Superior temporal gyrus (tissue), 1 donor: ENCODE results near the gene SNX30.
A peak's percentile ranks its signal among the peaks of the same experiment; 100 is the strongest.

ENCODE experiments used
- DNase-seq: peaks from one replicate; pipeline ENCODE4 v3.0.0-alpha.2; 2016; ENCODE audit errors: extremely low spot score

Gene SNX30

GRCh38 chr9:112885324-112885723 is 134.8 kb downstream of the SNX30 start:
- DNase-seq, result no peak

- DNase-seq, result no peak
Observed at GRCh38 chr9:112886351-112886750, 135.8 kb downstream of the SNX30 start.

- no peak for DNase-seq
Observed at GRCh38 chr9:112887381-112887780, 136.8 kb downstream of the SNX30 start.

GRCh38 chr9:112890106-112891081 is 139.8 kb downstream of the SNX30 start, which contains the start of gene SLC46A2:
Gene SLC46A2 (minus strand): TSS chr9:112890876. CDS start chr9:112890681, 195 bp downstream.
- DNase-seq, result no peak

GRCh38 chr9:112891521-112891920 is 141.0 kb downstream of the SNX30 start:
- no peak for DNase-seq

- no peak for DNase-seq
Observed at GRCh38 chr9:112892981-112893380, 142.4 kb downstream of the SNX30 start.

DNA sequence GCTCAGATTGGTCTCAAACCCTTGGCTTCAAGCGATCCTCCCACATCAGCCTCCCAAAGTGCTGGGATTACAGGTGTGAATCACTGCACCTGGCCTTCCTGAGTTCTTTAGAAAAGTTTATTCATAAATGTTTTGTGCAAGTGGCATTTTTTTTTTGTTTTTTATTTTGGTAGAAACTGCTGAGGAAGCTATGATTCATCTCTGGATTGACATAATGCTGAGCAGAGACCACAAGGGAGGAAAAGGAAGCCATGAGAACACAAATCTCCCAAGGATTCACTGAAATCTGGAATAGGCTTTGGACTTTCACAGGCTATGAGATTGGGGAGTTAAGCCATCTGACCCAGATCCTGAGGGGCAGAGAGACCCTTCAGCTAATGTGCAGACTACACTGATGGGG is 143.5 kb downstream of the SNX30 start:
- no peak for DNase-seq

DNA sequence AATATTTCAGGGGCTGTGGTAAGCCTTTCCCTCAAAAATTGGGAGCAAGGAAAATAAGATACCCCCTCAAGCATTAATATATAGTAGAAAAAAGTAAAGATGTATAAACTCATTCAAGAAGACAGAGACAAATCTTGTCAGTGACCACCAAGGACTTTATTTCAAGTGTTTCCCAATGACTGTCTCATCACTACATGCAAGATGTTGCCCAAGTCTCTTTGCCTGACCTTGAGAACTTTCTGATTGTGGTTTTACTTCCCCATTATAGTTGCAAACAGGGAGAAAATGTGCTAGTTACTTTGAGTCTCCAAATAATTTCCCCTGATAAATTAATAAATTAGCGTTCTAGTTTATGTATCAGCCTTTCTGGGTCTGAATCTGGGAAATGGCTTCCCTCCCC is 144.1 kb downstream of the SNX30 start:
- DNase-seq, result no peak

DNA sequence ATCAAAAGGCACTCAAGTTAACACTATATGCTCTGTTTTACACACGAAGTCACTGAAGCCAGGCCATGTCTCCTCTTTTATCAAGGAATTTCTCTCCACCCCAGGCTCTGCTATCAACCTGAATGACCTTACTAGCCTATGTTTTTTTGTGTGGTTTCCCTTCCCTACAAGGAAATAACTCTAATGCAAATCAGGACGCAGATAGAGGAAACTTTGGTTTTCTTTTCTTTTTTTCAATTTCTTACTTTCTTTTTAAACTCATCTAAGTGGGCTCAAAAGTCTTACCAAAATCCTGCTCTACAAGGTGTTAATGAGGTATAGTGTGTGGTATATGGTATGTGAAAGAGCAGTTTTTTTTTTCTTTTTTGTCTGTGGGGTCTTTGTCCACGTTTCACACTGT is 145.6 kb downstream of the SNX30 start:
- DNase-seq, result no peak

DNA sequence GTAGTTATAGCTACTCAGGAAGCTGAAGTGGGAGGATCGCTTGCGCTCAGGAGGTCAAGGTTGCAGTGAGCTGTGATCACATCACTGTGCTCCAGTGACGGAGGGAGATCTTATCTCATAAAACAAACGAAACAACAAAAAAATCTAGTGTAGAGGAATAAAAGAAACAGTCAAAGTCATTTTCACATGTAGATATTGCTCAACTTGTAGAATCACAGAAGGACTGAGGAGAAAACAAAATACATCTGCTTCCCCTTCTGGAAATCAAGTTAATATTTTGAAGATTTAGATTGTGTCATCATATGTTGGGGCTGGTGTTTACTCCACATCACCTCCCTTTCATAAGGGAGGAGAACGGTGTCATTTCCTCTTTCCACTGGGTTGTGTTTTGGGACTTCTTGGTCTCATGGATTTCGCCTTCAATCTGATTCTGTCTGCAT is 148.3 kb downstream of the SNX30 start:
- DNase-seq, result no peak

DNA sequence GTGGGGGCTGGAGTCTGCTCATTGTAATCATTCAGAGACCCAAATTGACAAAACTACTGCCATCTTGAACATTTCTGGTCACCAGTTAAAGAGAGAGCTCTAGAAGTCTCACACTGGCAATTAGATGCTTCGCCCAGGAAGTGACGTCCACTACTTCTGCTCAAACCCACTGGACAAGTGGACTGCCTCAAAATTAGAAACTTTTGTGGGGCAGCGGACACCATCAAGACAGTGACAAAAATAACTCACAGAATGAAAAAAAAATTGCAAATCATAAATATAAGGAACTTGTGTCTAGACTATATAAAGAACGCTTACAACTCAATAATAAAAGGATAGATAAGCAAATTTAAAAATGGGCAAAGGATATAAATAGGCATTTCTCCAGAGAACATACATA is 149.9 kb downstream of the SNX30 start:
- DNase-seq, result no peak

- DNase-seq, result no peak
Observed at GRCh38 chr9:112900901-112901300, 150.3 kb downstream of the SNX30 start.

GRCh38 chr9:112905084-112905483 is 154.5 kb downstream of the SNX30 start:
- no peak for DNase-seq

DNA sequence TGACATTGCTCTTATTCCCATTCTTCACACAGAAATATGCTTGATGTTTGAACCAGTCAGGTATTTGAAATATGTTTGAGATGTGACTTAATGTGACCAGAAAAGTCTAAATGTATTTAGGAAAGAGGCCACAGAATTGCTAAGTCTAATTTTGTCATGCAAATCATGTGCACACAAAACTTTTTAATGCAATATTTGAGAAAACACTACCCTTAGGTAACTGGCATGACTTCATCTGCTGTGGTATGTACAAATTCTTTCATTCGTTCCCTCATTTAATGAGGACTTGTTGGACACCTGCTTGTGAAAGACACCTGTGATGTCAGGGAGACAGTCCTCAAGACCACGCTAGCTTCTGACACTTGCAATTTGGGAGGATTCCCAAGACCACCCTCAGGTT is 161.2 kb downstream of the SNX30 start:
- DNase-seq, result no peak

GRCh38 chr9:112912636-112913035 is 162.1 kb downstream of the SNX30 start:
- no peak for DNase-seq

DNA sequence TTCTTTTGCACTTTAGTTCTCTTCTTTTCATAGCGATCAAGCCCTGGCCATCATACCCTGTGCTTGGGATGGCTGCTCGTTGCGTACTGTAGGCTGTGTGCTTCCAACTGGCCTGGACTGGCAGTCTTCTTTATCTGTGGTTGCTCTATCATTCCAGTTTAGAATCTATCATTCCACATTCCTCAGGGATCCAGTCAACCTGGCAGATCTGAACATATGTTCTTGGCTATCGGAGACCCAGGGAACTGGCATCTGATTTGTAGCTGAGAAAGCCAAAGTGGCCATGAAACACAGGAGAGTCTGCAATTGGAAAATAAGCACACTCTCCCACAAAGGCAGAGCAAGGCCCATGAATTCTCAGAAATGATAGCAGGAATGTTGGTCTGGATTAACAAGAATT is 162.8 kb downstream of the SNX30 start:
- no peak for DNase-seq

DNA sequence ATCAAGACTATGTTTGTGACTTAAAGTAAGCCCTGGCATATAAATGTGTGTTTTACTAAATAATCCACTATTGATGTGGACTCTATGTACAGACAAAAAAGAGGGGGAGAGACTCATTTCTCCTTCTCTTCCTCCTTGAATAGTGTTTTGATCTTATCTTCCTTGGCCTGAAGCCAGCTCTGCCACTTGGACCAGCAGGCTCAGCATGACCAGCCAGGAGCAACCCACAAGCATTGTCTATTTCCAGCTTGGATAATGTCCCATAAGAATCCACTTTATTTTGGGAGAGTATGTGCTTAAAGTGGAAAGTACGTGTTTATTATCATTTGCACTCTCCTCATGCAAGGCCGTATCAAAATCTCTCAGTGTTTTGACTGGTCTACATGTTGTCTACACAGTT is 164.0 kb downstream of the SNX30 start:
- peak; percentile 22 for DNase-seq

- no peak for DNase-seq
Observed at GRCh38 chr9:112917047-112917986, 166.8 kb downstream of the SNX30 start.

GRCh38 chr9:112917987-112918362 is 167.4 kb downstream of the SNX30 start:
- DNase-seq, result no peak

GRCh38 chr9:112921549-112921948 is 171.0 kb downstream of the SNX30 start:
- peak; percentile 52 for DNase-seq
